GM19043 (cell line): ENCODE data around the gene KRTAP4-4.
"Not testable (repeated sequence)": the region's sequence is repeated elsewhere in the genome, so short reads cannot be mapped to it uniquely, and the experiment has no call there.

Experiments used
- ATAC-seq: cut with Tn5 transposase; IDR thresholded peaks from one replicate; pipeline ENCODE4 v1.9.1; 2021; ENCODE audit warnings: low read depth; ENCODE audit not compliant: unreplicated experiment

KRTAP4-4 gene

GRCh38 chr17:41149652-41149985 is 10.9 kb downstream of the KRTAP4-4 start, which contains the start of gene KRTAP4-5:
KRTAP4-5 (minus strand) TSS chr17:41149825; CDS start chr17:41149767, 58 bp downstream.
- ATAC-seq, result no peak

GRCh38 chr17:41148971-41149651 is 11.4 kb downstream of the KRTAP4-4 start:
- not testable (repeated sequence) for ATAC-seq

GRCh38 chr17:41147531-41148204 is 12.9 kb downstream of the KRTAP4-4 start:
- ATAC-seq, result no peak

- no peak for ATAC-seq
These were observed 15.3 kb downstream of the KRTAP4-4 start for GRCh38 chr17:41145261-41145660.

- ATAC-seq, result no peak
These were observed 15.7 kb downstream of the KRTAP4-4 start for GRCh38 chr17:41144846-41145245.

- no peak for ATAC-seq
These were observed 19.2 kb downstream of the KRTAP4-4 start for GRCh38 chr17:41141361-41141760.

- ATAC-seq, result no peak
These were observed 20.0 kb downstream of the KRTAP4-4 start, which contains the start of gene KRTAP4-6 for GRCh38 chr17:41140360-41141131. KRTAP4-6 (minus strand) TSS chr17:41140544; CDS start chr17:41140487, 57 bp downstream.

- not testable (repeated sequence) for ATAC-seq
These were observed 20.7 kb downstream of the KRTAP4-4 start for GRCh38 chr17:41139865-41140264.

GRCh38 chr17:41133880-41134735 is 26.4 kb downstream of the KRTAP4-4 start:
- no peak for ATAC-seq

GRCh38 chr17:41131979-41132378 is 28.6 kb downstream of the KRTAP4-4 start:
- no peak for ATAC-seq

GRCh38 chr17:41127371-41127770 is 33.2 kb downstream of the KRTAP4-4 start:
- no peak for ATAC-seq

GRCh38 chr17:41126412-41126811 is 34.1 kb downstream of the KRTAP4-4 start:
- no peak for ATAC-seq

GRCh38 chr17:41125064-41125463 is 35.5 kb downstream of the KRTAP4-4 start:
- no peak for ATAC-seq

- not testable (repeated sequence) for ATAC-seq
These were observed 36.6 kb downstream of the KRTAP4-4 start, which contains the start of gene KRTAP4-12 for GRCh38 chr17:41123991-41124371. KRTAP4-12 (minus strand) TSS chr17:41124182; CDS start chr17:41124122, 60 bp downstream.

- not testable (repeated sequence) for ATAC-seq
These were observed 37.1 kb downstream of the KRTAP4-4 start for GRCh38 chr17:41123292-41123990.

- ATAC-seq, result no peak
These were observed 38.8 kb downstream of the KRTAP4-4 start for GRCh38 chr17:41121742-41122141.

- not testable (repeated sequence) for ATAC-seq
These were observed 40.6 kb downstream of the KRTAP4-4 start for GRCh38 chr17:41119696-41120690.

GRCh38 chr17:41118721-41119120 is 41.8 kb downstream of the KRTAP4-4 start:
- no peak for ATAC-seq
